IPS-NIHi11 (cell line): ENCODE results near the gene KIF4A.
"Not testable (repeated sequence)": the region's sequence is repeated elsewhere in the genome, so short reads cannot be mapped to it uniquely, and the experiment has no call there.

ENCODE experiments used
- DNase-seq: peaks from one replicate; pipeline ENCODE4 v3.0.0; 2012; ENCODE audit warnings: mixed read lengths, low spot score

KIF4A gene

DNA sequence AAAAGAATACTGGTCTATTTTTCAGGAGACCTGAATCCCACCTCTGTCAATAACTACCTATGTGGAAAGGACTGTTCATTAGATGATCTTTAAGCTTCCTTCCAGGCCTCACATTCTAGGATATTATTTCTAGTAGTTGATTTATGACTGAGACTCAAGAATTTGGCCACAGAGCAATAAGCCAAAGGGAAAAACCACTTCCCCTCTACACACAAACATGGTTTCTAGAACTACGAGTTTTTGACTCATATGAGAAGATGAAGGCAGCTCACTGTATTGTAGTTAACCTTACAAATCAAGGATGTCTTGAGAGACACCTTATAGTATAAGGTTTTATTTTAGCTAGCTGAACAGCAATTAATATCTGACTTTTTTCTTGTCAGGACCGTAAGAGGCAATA, 96.3 kb downstream of the KIF4A start:
- no peak for DNase-seq

DNA sequence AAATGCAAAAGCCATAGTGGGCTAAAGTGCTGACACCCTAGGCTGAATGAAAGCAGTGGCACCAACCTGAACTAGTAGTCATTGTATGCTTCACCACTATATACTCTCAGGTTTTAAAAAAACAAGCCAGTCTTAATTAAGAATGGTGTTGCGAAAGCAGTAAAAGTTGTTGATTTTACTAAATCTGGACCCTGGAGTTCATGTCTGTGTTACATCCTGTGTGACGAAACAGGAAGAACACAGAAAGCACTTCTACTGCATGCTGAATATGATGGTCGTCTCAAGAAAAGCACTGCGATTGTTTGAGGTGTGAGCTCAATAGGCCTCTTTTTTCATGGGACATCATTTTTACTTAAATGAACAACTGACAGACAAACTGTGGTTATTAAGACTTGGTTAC, 109.0 kb downstream of the KIF4A start:
- DNase-seq = no peak

DNA sequence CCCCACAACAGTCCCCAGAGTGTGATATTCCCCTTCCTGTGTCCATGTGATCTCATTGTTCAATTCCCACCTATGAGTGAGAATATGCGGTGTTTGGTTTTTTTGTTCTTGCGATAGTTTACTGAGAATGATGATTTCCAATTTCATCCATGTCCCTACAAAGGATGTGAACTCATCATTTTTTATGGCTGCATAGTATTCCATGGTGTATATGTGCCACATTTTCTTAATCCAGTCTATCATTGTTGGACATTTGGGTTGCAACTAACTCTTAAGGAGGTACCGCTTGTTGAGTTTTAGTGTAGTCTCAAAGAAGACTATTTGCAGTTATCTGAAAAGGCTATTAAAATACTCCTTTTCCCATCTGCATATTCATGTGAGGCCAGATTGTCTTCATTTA, 110.3 kb downstream of the KIF4A start:
- not testable (repeated sequence) for DNase-seq

DNA sequence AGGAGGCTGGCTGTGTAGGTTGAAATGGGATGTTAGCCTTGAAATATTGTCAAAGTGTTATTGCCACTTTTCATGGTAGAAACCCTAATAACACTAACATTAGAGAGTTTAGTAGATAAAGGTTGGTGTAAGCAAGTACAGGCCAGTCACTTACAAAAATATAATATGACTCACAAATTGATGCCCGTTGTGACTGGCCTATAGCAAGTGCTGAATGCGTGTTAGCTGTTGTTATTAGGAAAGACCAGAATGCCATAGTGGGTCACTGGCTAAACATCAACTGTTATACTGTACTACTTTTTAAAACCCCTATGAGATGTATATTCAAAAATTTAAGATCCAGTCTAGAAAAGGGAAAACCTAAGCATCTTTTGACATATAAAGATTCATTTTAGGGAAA, 112.8 kb downstream of the KIF4A start:
- DNase-seq = no peak

DNA sequence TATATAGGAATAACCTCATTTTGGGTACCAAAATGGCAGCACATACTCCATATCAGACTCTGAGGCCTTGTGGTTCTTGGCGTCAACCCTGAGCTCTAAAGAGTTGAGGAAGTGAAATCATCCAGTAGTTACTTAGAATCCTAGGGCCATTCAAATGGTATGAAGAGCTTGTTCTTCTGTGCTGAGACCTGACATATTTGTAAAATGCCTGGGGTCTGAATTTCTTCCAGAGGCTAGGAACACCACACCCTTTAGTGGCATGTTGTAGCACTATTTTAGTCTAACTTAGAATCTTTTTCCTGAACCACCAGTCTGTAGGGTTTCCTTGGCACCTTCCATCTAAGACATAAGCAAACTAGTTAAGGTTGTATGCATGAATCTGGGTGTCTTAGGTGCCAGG, 115.1 kb downstream of the KIF4A start:
- DNase-seq = no peak

DNA sequence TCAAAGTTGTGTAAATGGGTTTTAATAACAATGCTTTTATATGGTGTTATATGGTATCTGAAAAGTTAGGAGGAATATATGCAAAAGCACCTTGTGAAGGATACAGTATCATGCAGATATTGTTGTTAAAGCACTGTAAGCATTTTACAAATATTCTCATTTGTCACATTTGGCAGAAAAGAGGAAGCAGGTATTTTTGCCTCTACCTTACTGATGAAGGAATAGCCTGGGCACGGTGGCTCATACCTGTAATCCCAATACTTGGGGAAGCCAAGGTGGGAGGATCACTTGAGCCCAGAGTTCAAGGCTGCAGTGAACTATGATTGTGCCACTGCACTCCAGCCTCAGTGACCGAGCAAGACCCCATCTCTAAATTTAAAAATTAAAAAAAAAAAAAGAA, 121.0 kb downstream of the KIF4A start:
- DNase-seq = no peak

DNA sequence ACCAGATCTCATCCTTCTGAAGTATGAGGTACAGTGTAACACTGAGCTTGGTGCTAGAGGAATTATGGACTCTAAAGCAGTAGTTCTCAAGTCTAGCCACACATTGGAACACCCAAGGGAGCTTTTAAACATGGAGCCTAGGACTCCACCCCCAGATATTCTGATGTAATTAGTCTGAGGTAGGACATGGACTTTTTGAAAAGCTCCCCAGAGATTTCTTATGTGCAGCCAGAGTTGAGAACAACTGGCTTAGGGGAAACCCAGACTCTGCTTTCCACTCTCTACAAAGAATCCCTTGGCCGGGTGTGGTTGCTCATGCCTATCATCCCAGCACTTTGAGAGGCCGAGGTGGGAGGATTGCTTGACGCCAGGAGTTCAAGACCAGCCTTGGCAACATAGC, 121.6 kb downstream of the KIF4A start:
- DNase-seq = no peak

DNA sequence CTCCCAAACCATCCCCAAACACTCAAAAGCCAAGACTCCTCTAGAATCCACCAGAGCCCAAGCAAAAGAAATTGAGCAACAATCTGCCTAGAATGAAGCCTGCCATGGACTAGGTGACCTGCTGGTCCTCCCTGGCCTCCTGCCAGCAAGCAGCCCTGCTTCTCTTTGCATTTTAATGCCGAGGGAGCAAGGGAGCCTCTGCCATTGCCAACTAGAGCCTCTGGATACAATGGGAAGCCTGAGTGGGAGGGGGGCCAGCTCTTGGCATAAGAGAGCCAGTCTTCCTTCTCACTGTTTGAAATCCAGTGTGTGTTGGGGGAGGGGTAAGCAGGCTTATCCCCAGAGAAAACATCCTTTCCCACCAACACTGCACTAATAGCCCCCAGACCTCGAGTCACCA, 131.7 kb downstream of the KIF4A start:
- DNase-seq = peak; percentile 49

DNA sequence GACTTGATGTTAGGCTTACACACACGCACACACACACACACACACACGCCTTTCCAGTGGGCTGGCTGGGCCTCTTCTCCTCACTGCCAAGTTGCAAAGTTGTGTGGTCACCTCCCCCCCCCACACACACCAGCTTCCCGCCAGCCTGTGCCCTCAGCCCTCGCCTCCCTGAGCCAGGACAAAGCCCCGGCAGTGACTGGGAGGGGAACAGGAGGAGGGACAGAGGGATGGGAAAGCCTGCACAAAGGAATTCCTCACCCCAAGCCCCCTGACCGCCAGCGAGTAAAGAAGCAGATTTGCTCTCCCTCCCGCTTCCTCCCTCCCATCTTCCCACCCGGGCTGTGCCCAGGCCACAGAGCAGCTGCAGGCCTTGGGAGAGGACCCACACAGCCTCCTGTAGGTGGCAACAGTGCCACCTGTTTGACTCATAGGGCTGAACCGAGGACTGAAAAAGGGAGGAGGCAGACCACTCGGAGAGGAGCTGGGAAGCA, 133.0 kb downstream of the KIF4A start, which contains the start of gene GDPD2:
Gene GDPD2, plus strand, starts transcription at position 464 of the 491 bp plus-strand sequence. CDS start 1,671 bp downstream, outside the sequence.
- peak; percentile 40 for DNase-seq

DNA sequence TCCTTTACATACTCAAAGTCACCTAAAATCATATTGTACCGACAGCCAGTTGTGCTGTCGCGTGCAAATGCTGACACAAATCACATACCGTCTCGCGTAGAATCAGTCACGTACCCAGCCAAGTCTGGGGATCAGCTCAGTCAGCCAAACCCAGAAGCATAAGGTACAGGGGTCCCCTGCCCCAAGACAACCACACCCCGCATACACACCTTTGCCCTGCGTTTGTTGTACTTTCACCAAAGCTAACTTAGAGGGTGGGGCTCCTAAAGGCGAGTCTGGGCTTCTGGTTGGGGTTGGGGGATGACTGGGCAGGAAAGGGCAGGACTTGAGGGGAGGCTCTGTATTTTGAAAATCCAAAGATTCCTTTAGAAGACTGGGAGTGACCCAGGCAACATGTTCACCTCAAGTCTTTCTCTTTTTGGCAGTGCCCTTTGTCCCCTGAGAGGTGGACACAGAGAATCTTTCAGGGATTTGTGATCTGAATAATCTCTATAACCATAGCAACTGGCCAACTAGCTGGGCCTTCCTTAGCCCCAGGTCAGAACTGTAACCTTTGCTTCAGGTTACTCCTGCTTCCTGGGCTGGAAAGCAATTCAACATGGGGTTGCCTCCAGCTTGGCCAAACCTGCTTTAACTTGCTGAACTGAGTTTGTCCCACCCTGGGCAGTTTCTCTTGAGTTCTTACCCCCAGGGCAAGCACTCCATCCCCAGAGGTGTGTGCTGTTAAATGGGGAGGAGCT, 134.2 kb downstream of the KIF4A start:
- no peak for DNase-seq

DNA sequence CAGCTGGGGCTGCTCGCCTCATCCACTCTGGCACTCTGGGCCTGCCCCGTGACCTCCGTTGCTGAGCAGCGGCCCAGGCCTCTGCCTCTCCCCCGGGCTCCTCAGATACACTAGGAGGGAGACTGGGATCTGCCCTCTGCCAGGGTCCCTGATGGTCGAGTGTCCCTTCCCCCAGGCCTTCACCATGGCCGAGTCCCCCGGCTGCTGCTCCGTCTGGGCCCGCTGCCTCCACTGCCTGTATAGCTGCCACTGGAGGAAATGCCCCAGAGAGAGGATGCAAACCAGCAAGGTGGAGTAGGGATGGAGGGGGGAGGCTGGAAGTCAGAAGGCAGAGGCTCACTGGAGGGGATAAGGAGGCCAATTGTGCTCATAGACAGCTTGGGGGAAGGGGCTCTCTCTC, 134.9 kb downstream of the KIF4A start:
- DNase-seq = no peak

DNA sequence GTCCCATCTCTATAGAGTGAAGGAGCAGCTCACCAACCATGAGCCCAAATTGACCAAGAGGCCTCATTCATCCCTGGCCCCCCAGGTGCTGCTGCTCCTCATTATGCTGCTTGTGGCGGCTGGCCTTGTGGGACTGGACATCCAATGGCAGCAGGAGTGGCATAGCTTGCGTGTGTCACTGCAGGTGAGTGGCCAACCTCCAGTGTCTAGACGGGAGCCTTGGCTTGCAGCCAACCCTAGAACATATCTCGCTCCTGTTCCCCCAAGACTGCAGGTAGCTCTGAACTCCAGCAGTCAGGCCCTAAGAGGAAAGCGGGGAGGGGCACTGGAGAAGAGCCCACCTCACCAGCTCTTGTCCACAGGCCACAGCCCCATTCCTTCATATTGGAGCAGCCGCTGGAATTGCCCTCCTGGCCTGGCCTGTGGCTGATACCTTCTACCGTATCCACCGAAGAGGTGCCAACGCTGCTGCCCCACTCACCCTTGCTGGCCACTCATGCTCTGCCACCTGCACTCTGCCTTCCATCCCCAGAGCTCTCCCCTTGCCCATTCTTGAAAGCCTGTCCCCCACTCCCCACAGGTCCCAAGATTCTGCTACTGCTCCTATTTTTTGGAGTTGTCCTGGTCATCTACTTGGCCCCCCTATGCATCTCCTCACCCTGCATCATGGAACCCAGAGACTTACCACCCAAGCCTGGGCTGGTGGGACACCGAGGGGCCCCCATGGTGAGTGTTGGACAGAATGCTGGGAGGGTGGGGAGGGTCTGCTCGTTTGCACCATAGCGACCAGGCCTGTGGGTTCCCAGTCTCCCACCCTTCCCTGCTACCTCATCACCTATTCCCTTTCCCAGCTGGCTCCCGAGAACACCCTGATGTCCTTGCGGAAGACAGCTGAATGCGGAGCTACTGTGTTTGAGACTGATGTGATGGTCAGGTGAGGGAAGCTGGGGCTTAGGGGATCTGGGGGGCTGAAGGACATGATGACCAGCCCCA, 136.7 kb downstream of the KIF4A start:
- DNase-seq = no peak

DNA sequence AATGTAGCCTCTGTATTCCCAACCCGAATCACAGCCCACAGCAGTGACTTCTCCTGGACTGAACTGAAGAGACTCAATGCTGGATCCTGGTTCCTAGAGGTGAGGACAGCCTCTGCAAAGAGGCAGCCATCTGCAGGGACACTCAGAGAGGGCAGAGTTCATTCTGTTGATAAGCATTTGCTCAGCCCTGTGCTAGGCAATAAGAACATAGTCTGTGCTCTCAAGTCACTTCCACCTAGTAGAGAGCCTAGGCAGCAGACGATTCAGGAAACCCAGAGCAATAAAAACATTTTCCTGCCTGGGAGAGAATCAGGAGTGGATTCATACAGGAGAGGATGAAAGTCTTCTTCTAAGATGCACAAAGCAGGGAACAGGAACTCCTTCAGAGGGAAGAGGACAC, 137.5 kb downstream of the KIF4A start:
- DNase-seq = no peak

DNA sequence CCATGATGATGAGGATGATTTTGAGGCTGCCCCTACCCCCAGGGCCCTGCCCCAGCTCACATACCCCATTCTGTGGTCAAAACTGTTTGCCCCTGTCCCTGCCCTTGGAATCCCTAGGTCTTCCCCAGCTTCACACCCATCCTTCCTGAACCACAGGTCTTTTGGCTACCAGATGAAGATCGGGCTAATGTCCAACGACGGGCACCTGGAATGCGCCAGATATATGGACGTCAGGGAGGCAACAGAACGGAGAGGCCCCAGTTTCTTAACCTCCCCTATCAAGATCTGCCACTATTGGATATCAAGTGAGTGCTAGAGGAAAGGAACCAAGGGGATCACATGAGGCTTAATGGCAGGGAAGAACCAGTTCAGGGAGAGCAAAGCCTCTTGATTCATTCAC, 139.9 kb downstream of the KIF4A start:
- DNase-seq = no peak

DNA sequence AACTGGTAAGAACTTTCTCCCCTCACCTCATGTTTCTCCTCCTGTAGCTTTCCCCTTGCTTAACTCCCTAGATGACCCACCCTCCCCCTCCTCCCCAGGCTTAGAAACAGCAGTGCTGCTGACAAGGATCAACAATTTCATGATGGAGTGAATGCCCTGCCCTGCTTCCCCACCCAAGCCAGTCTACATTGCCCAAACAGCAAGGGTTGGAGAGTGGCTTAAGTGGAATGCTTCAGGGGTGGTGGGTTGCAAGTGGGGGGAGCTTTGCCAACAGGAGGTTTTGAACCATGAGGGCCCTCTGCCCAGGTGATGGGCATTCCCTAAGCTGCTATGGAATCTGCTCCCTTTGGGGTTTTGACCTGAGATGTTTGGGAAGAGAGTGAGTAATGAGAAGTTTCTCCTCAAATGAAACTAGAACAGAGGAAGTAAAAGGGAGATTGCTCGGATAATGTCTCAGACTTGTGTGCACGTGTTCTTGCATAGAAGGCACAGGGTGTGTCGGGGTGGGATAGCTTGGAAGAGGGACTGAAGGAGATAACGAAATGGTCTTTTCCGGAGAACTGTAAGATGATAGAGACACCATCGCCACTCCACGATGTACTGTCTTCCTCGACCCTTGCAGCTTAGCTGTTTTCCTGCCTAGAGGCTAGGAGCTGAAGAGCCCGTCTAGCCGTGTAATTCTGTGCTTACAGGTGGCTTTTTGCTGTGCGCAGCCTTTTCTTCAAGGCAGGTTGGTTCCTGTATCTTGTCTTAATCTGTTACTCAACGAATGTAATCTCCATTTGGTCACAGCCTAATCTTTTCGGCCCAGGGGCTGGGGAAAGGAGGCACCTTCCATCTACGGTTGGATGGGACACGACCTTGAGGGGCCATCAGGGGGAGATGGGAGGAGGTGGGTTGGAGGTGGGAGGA, 143.3 kb downstream of the KIF4A start:
- no peak for DNase-seq

DNA sequence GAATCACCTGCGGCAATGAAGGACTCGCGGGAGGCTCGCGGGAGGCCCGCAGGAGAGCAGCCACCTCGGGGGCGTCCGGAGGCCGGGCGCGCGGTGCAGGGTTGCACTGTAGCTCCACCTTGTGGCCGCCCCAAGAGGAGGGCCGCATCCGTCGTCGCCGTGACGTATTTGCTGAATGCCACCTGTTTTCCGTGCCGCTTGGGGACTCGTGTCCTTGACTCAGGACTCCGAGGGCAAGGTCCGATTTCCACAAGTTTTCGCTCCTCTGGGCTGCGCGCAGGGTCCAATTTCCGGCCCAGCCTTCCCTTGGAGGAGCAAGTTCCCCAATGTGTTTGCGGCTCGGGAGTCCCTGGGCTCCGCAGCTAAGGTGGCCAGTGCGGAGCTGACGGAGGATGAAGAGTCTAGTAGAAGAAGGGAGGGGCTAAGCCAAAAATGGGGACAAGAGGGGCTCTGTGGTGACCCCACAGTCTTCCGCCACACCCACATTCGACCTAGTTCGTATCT, 144.0 kb downstream of the KIF4A start:
- DNase-seq = peak; percentile 76

DNA sequence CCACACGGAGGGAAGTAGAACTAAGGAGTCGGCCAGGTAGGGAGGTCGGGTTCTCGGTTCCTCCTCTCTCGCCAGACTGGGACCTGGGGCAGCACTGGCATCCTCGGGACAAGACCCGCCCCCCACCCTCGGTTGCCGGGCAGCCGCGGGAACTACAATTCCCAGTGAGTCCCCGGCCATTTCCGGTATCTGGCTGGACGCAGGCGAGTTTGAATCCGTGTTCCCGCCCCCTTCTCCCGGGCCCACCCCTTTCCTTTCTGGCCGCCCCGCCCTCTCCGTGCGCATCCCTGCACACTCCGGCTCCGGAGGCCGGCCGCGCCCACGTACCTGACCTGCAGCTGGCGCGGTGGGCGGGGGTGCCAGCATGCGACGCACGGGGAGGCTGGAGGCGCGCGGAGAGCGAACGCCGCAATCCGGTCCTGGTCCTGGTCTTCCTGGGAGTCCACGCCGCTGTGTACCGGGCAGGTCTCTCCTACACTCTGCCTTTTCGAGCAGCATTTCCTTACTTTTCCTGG, 144.5 kb downstream of the KIF4A start:
- DNase-seq = peak; percentile 83

DNA sequence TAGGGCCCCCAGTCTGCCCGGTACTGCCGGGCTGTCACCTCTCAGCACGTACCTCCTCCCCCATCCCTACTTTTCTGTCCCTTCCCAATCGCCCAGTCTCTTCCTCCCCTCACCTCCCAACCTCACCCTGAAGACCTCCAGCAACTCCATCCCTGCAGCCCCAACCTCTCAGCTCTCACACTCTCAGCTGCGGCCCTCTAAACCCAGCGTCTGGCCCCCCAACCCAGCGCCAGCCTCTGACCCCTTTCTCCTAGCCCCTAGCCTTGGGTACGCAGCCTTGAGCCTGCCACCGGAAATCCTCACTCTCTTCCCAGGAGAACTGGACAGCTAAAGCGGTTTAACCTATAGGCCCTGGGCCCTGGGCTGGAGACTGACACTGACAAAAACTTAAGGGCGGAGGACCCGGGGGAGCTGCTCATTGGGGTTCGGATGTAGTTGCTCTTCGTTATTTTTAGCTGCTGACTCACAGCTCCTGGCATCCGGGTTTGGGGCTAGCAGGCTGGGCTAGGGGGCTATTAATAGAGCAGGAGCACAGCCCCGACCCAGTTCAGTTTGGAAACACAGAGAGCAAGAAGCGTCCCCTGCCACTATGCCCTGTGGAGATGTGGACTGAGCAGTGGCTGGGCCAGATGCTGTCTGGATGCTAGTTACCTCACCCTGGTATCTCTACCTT, 145.1 kb downstream of the KIF4A start:
- DNase-seq = no peak

DNA sequence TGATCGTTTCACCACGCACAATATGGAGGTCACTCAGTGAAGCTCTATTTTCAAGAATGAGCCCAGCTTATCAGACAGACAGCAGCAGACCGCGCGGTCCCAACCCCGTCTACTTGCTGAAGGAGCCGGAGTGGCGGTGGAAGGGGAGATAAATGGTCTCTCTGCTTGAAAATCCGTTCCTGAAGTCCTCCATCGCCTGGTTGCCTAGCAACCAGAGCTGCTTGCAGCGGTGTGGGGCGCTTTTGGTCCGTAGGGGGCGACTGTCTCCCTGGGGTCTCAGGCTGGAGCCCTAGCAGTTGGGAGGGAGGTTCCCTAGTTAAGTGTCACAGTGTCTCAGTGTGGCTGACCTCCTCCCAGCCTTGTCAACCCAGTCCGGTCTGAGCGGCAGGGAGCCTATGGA, 146.4 kb downstream of the KIF4A start:
- DNase-seq = peak; percentile 41

DNA sequence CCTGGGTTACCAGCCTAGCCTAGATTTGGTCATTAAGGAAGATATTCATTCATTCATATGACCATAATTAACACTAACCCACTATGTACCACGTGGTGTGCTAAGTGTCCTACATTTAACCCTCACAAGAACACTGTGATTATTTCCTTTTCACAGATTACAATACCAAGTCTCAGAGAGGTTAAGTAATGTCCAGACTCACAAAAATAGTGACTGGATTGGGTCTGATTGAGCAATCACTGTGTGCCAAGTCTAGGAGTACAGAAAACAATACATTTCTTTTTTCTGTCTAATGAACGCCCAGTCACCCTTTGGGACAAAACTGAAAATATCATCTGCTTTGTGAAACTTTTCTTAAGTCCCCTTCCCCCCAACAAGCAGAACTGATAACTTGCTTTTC, 147.1 kb downstream of the KIF4A start:
- DNase-seq = no peak
